ENCODE results near the gene AFF3. TPM values are rescaled to one million over a fixed set of nuclear protein-coding genes. Genes with fewer than 3 reads are reported as not detected.

Gene AFF3
- total and polyA plus RNA-seq, 2 of the 13 experiments (the other 11 are each of a cell fraction or from before 2014, with no cell fraction given): not detected

- no peaks in the 10 kb centered on the region for H4K20me1 ChIP-seq (ENCODE audit: insufficient read depth, low read length)
- DNase-seq (ENCODE audit: low spot score): no peak
- ATAC-seq: no peak
- intact Hi-C loops (cut with micrococcal nuclease; ENCODE audit: unreplicated experiment) (no loop called here), in situ Hi-C loops (cut with HindIII; ENCODE audit: extremely low pct_ligation_motif_present, low pct_unique_long_range_greater_than_20kb) (no loop called here)
- no peaks in the 10 kb centered on the region for H3K27me3 ChIP-seq (ENCODE audit: control insufficient read depth in 1 of 2, insufficient read depth in 2 of 2, low read length in 2 of 2)
- no peak for FAIRE-seq
- H2AFZ ChIP-seq (ENCODE audit: low read length): no peak overlapping the region
- no peaks in the 10 kb centered on the region for H3K79me2 ChIP-seq (ENCODE audit: insufficient read depth, low read length)
- no peaks in the 10 kb centered on the region for H3K9me3 ChIP-seq (ENCODE audit: low read length)
- ChIA-PET POLR2A (no interaction called here), CTCF (ENCODE audit: low intra/inter-chr PET ratio, low total read pairs) (no interaction called here)
- no TSS peak for BruUV-seq (replicated peaks)
- H3K4me1 ChIP-seq (ENCODE audit: insufficient read depth, low read length): no peaks in the 10 kb centered on the region
- no peaks in the 10 kb centered on the region for H3K36me3 ChIP-seq (replicated peaks in 1 of 2; ENCODE audit: control insufficient read depth in 1 of 2, insufficient read depth in 2 of 2, low read length in 2 of 2)
- no peak overlapping the region for H3K9ac ChIP-seq (ENCODE audit: insufficient read depth, low read depth, low read length)
- 23% methylated on average over 6 of the region's 6 CpGs for WGBS (ENCODE audit: low lambda C conversion rate)
- no peak overlapping the region for H3K27ac ChIP-seq (ENCODE audit: extremely low read length, insufficient read depth, low read length)
- H3K4me3 ChIP-seq (replicated peaks in 1 of 3; ENCODE audit: insufficient read depth in 1 of 3, low read depth in 2 of 3, low read length in 3 of 3): no peak overlapping the region
- H3K4me2 ChIP-seq (ENCODE audit: low read depth, low read length): no peak overlapping the region
- TF ChIP-seq, protein P1, sequence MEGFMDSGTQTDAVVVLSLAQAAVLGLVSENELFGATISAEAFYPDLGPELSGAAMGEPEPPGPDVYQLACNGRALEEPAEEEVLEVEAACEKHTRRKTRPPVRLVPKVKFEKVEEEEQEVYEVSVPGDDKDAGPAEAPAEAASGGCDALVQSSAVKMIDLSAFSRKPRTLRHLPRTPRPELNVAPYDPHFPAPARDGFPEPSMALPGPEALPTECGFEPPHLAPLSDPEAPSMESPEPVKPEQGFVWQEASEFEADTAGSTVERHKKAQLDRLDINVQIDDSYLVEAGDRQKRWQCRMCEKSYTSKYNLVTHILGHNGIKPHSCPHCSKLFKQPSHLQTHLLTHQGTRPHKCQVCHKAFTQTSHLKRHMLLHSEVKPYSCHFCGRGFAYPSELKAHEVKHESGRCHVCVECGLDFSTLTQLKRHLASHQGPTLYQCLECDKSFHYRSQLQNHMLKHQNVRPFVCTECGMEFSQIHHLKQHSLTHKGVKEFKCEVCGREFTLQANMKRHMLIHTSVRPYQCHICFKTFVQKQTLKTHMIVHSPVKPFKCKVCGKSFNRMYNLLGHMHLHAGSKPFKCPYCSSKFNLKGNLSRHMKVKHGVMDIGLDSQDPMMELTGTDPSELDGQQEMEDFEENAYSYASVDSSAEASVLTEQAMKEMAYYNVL (CRISPR knock-in tag; IDR thresholded peaks at IDR 0.05; ENCODE audit: borderline replicate concordance): no peak
- TF ChIP-seq, protein P2, sequence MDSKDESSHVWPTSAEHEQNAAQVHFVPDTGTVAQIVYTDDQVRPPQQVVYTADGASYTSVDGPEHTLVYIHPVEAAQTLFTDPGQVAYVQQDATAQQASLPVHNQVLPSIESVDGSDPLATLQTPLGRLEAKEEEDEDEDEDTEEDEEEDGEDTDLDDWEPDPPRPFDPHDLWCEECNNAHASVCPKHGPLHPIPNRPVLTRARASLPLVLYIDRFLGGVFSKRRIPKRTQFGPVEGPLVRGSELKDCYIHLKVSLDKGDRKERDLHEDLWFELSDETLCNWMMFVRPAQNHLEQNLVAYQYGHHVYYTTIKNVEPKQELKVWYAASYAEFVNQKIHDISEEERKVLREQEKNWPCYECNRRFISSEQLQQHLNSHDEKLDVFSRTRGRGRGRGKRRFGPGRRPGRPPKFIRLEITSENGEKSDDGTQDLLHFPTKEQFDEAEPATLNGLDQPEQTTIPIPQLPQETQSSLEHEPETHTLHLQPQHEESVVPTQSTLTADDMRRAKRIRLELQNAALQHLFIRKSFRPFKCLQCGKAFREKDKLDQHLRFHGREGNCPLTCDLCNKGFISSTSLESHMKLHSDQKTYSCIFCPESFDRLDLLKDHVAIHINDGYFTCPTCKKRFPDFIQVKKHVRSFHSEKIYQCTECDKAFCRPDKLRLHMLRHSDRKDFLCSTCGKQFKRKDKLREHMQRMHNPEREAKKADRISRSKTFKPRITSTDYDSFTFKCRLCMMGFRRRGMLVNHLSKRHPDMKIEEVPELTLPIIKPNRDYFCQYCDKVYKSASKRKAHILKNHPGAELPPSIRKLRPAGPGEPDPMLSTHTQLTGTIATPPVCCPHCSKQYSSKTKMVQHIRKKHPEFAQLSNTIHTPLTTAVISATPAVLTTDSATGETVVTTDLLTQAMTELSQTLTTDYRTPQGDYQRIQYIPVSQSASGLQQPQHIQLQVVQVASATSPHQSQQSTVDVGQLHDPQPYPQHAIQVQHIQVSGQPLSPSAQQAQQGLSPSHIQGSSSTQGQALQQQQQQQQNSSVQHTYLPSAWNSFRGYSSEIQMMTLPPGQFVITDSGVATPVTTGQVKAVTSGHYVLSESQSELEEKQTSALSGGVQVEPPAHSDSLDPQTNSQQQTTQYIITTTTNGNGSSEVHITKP (CRISPR knock-in tag; IDR thresholded peaks at IDR 0.05; ENCODE audit: low read depth): no peak
- TF ChIP-seq MTA1 (CRISPR knock-in tag; IDR thresholded peaks at IDR 0.05; ENCODE audit: borderline replicate concordance) (no peak), CEBPB (IDR thresholded peaks at IDR 0.05; ENCODE audit: borderline replicate concordance, low read depth, low read length) (no peak), ZNF784 (CRISPR knock-in tag; IDR thresholded peaks at IDR 0.05; ENCODE audit: borderline replicate concordance) (no peak), FOXA1 (IDR thresholded peaks at IDR 0.05) (no peak), FOXA1 (CRISPR knock-in tag; IDR thresholded peaks at IDR 0.05) (no peak), LCORL (IDR thresholded peaks at IDR 0.05) (no peak), LCORL (CRISPR knock-in tag; IDR thresholded peaks at IDR 0.05) (no peak)
These were observed 431.7 kb downstream of the AFF3 start for GRCh38 chr2:99710721-99711120.

Measured in HepG2 (cell line).